Measurements from ENCODE around the gene SGK1. TPM values are rescaled to one million over a fixed set of nuclear protein-coding genes. Genes with fewer than 3 reads are reported as not detected.
A peak's percentile ranks its signal among the peaks of the same experiment; 100 is the strongest.

The SGK1 gene
- polyA plus RNA-seq = 10.3 and 10.6 TPM in 2 replicates
- polyA minus RNA-seq = 13.3 and 14.4 TPM in 2 replicates

DNA sequence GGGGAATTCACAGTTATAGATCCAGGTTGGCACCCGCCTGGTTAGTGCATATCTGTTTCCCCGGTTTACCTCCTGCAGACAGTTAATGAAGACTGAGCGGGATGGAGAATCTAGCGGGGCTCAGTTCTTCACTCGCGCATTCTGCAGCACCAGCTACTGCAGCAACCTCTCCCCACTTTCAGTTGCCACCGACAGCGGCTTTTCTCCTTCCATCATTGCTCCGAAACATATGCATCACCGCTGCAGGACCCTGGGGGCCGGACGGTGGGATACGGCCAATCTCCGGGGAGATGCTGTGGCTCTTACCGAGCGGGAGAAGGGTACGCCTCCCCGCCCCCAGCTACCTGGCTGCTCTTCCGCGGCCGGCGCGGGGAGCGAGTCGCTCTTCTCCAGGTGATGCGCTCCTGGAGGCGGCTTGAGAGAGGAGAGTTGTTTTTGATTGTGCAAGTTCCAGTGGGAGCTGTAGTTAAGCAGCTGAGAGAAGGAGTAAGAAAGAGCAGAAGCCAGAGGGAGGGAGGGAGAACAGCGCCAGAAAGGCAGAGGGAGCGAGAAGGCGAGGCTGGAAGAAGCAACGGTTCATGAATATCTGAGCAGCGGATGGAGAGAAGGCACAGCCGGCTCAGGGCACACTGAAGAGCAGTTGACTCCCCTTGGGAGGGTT lies at the start of gene SGK1:
TSS of gene SGK1 (minus strand) at position 642 of the 661 bp plus-strand sequence. CDS start 652 bp downstream, outside the sequence.
- peaks cover 6% of the 10 kb centered on the region for H3F3A ChIP-seq (ENCODE audit: insufficient read depth, low read length, poor library complexity, severe bottlenecking)
- TF ChIP-seq TAF1 (IDR thresholded peaks at IDR 0.05; ENCODE audit: low read depth) = no peak
- TF ChIP-seq RAD21 (conservative IDR thresholded peaks at IDR 0.05) = peak; percentile 44
- TF ChIP-seq, protein P1, sequence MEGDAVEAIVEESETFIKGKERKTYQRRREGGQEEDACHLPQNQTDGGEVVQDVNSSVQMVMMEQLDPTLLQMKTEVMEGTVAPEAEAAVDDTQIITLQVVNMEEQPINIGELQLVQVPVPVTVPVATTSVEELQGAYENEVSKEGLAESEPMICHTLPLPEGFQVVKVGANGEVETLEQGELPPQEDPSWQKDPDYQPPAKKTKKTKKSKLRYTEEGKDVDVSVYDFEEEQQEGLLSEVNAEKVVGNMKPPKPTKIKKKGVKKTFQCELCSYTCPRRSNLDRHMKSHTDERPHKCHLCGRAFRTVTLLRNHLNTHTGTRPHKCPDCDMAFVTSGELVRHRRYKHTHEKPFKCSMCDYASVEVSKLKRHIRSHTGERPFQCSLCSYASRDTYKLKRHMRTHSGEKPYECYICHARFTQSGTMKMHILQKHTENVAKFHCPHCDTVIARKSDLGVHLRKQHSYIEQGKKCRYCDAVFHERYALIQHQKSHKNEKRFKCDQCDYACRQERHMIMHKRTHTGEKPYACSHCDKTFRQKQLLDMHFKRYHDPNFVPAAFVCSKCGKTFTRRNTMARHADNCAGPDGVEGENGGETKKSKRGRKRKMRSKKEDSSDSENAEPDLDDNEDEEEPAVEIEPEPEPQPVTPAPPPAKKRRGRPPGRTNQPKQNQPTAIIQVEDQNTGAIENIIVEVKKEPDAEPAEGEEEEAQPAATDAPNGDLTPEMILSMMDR (IDR thresholded peaks at IDR 0.05; ENCODE audit: poor library complexity, severe bottlenecking) = peak; percentile 51
- no peak for TF ChIP-seq EZH2 (IDR thresholded peaks at IDR 0.05; ENCODE audit: borderline replicate concordance, insufficient read depth, low read length, poor library complexity, severe bottlenecking)
- peak; percentile 53 for TF ChIP-seq MXI1 (conservative IDR thresholded peaks at IDR 0.05; ENCODE audit: poor library complexity, severe bottlenecking)
- TF ChIP-seq EP300 (conservative IDR thresholded peaks at IDR 0.05; ENCODE audit: poor library complexity, severe bottlenecking) = no peak
- peak; percentile 54 for TF ChIP-seq SMC3 (conservative IDR thresholded peaks at IDR 0.05; ENCODE audit: poor library complexity)
- peak; percentile 17 for TF ChIP-seq POLR2AphosphoS5 (IDR thresholded peaks at IDR 0.05)
- TF ChIP-seq REST (IDR thresholded peaks at IDR 0.05; ENCODE audit: borderline replicate concordance) = peak; percentile 12
- H3K4me3 ChIP-seq (ENCODE audit: low read length) = peak within 1 kb of the TSS; percentile 72
- H3K36me3 ChIP-seq (ENCODE audit: insufficient read depth, low read length) = no peaks in the 10 kb centered on the region
- peak within 1 kb of the TSS; percentile 43 for H2AFZ ChIP-seq (ENCODE audit: low read depth, low read length)
- no peaks in the 10 kb centered on the region for H3K9me3 ChIP-seq (ENCODE audit: low read length)
- peak within 1 kb of the TSS; percentile 88 for H3K4me2 ChIP-seq (ENCODE audit: low read length)
- no peaks in the 10 kb centered on the region for H3K9me2 ChIP-seq (ENCODE audit: insufficient read depth, low read length)
- H4K20me1 ChIP-seq (ENCODE audit: insufficient read depth) = no peaks in the 10 kb centered on the region
- H3K27ac ChIP-seq (ENCODE audit: low read length) = peak within 1 kb of the TSS; percentile 46
- H3K27me3 ChIP-seq (ENCODE audit: insufficient read depth, low read depth, low read length) = no peaks in the 10 kb centered on the region
- no peaks in the 10 kb centered on the region for H3K79me2 ChIP-seq (replicated peaks; ENCODE audit: insufficient read depth, low read length)
- peak within 1 kb of the TSS; percentile 63 for H3K9ac ChIP-seq (ENCODE audit: low read length)

DNA sequence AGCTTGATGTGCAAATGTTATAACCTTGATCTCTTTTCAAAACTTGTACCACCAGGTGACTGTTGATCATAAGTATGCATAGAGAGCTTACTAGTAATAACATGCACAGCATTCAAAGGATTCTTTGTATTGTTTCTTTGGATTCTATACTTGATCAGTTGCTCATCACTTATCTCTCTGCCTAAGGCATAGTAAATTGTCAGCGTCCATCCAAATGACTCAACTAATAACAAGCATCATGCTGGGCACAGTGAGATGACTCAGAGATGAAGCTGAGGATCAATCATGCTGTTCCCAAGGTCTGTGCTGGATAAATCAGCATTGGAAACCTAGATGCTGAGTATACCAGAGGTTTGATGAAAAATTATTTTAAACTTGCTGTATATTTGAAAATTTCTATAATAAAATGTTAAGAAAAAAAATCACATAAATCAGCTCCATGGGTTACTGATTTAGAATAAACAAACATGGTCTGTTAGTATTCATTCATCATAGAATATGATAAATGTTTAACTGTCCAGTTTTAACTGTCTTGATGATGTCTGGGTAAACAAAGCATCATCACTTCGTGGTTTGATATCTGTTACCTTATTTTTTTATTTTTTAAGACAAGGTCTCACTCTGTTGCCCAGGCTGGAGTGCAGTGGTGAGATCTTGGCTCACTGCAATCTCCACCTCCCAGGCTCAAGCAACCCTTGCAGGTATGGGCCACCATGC lies 45.6 kb upstream of the SGK1 start:
- Histone ChIP-seq H3K4me2 (ENCODE audit: low read length) (no peak overlapping the region), H3K9ac (ENCODE audit: low read length) (no peak overlapping the region)

More for the DNA sequence above, 45.6 kb upstream of the SGK1 start:
- no peaks in the 10 kb centered on the region for H3K27me3 ChIP-seq (ENCODE audit: insufficient read depth, low read depth, low read length)
- H2AFZ ChIP-seq (ENCODE audit: low read depth, low read length) = no peak overlapping the region
- H3K4me3 ChIP-seq (ENCODE audit: low read length) = no peak overlapping the region
- no peaks in the 10 kb centered on the region for H4K20me1 ChIP-seq (ENCODE audit: insufficient read depth)
- TF ChIP-seq RAD21 (conservative IDR thresholded peaks at IDR 0.05) (no peak), MXI1 (conservative IDR thresholded peaks at IDR 0.05; ENCODE audit: poor library complexity, severe bottlenecking) (no peak), EP300 (conservative IDR thresholded peaks at IDR 0.05; ENCODE audit: poor library complexity, severe bottlenecking) (no peak), EZH2 (IDR thresholded peaks at IDR 0.05; ENCODE audit: borderline replicate concordance, insufficient read depth, low read length, poor library complexity, severe bottlenecking) (no peak), SMC3 (conservative IDR thresholded peaks at IDR 0.05; ENCODE audit: poor library complexity) (no peak), POLR2AphosphoS5 (IDR thresholded peaks at IDR 0.05) (no peak), REST (IDR thresholded peaks at IDR 0.05; ENCODE audit: borderline replicate concordance) (no peak), TAF1 (IDR thresholded peaks at IDR 0.05; ENCODE audit: low read depth) (no peak)
- TF ChIP-seq, protein P1 (IDR thresholded peaks at IDR 0.05; ENCODE audit: poor library complexity, severe bottlenecking) = no peak
- H3K9me3 ChIP-seq (ENCODE audit: low read length) = no peaks in the 10 kb centered on the region
- H3K36me3 ChIP-seq (ENCODE audit: insufficient read depth, low read length) = no peaks in the 10 kb centered on the region
- H3K27ac ChIP-seq (ENCODE audit: low read length) = no peak overlapping the region
- no peaks in the 10 kb centered on the region for H3F3A ChIP-seq (ENCODE audit: insufficient read depth, low read length, poor library complexity, severe bottlenecking)
- H3K9me2 ChIP-seq (ENCODE audit: insufficient read depth, low read length) = no peaks in the 10 kb centered on the region
- H3K79me2 ChIP-seq (replicated peaks; ENCODE audit: insufficient read depth, low read length) = no peaks in the 10 kb centered on the region
